Activated CD8-positive, alpha-beta memory T cell treated with anti-CD3 and anti-CD28 coated beads, Interleukin-2, amount 50 U/mL, for 48 hours (primary cell): Measurements from ENCODE around the gene ZNF419.

Experiments
- DNase-seq: peaks from one replicate; pipeline ENCODE4 v3.0.0-alpha.2; 2020

ZNF419 gene

DNA sequence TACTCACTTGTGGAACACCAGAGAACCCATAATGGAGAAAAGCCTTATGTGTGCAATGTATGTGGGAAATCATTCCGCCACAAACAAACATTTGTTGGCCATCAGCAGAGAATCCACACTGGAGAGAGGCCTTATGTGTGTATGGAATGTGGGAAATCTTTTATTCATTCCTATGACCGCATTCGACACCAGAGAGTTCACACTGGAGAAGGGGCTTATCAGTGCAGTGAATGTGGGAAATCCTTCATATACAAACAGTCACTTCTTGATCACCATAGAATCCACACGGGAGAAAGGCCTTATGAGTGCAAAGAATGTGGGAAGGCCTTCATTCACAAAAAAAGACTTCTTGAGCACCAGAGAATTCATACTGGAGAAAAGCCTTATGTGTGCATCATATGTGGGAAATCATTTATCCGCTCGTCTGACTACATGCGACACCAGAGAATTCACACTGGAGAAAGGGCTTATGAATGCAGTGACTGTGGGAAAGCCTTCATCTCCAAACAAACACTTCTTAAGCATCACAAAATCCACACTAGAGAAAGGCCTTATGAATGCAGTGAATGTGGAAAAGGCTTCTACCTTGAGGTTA lies 50.5 kb downstream of the ZNF419 start:
- no peak for DNase-seq
